GM10847 (cell line): ENCODE data around the gene TBCE.

ENCODE experiments used
- POLR2A ChIP-seq: IDR thresholded peaks from 2 replicates; pipeline ENCODE4 v1.6.1; 2011; ENCODE audit not compliant: insufficient read length; ENCODE audit errors: extremely low read depth

TBCE gene

DNA sequence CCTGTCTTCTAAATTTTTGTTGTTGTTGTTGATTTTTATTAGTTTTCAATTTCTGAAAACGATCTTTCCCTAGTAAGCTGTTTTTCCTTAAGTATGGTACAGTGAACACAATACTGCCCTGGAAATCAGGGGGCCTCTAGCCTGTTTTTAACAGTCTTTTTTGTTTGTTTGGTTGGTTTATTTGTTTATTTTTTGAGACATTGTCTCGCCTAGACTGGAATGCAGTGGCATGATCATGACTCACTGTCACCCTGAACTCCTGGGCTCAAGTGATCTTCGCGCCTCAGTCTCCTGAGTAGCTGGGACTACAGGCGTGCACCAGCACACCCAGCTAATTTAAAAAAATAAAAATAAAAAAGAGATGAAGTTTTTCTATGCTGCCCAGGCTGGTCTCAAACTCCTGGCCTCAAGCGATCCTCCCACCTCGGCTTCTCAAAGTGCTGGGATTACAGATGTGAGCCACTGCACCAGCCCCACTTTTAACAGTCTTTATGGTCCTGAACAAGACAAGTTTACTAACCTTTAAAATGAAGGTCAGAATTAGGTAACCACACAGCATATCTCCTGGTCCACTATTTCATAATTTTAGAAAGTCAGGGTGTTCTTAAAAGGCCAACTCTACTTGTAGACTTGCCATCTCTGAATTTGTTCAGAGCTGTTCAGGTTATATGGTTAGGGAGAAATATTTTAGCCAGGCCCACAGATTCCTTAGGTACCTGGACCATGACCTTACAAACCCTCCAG lies 35.4 kb downstream of the TBCE start:
- TF ChIP-seq POLR2A: no peak

DNA sequence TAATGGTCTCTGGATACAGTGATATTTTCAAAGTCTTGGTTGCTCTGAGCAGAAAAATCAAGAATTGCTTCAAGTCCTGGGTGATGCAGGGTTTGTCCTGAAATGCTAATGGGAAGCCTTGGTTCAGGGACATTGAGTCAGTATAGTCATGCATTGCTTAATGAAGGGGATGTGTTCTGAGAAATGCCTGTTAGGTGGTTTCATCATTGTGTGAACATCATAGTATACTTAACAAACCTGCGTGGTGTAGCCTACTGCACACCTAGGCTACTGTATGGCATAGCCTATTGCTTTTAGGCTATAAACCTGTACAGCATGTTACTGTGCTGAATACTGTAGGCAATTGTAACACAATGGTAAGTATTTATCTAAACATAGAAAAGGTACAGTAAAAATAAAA lies 36.4 kb downstream of the TBCE start:
- no peak for TF ChIP-seq POLR2A

DNA sequence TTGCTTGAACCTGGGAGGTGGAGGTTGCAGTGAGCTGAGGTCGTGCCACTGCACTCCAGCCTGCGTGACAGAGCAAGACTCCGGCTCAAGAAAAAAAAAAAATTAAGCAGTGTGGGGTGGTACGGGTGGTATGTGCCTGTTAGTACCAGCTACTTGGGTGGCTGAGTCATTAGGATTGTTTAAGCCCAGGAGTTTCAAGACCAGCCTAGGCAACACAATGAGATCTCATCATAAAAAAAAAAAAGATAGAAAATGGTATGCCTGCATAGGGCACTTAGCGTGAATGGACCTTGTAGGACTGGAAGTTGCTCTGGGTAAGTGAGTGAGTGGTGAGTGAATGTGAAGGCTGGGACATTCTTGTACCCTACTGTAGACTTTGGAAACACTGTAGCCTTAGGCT lies 37.0 kb downstream of the TBCE start:
- no peak for TF ChIP-seq POLR2A

DNA sequence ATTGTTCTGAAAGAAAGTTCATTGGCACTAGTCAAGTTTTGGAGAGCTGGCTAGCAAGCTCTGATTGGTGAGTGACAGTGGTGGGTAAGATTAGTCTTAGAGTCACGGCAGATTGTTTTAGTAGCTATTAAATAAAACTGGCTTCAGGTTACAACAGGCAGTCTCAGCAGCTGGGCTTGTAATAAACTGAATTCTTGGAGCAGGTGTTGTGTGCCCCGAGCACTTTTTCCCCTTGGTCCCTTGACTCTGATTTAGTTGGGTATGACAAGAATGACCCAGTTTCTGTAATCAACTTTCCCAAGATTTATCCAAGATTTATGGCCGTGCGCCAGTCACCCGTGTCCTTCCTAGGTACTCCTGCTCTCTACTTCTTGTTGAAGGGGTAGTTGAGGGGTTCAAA lies 40.2 kb downstream of the TBCE start:
- no peak for TF ChIP-seq POLR2A

DNA sequence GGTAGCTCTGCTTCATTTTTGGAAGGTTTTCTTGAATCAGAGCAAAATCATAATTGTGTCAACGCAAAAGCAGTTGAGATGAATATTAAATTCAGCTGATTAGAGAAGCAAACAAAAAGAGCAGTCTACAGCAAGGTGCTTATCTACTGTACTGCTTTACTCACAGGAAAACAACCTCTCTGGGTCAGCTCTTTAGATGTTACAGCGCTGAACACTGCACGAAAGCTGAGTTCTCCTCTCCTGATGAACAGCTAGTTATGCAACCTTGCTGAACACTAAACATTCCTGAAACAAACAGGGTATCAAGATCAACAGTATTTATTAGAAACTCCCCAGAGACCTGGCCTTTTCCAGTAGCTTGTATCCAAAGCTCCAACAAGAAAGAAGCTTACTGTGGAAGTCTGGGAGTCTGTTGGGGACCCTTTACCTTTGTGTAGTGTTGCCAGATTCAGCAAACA lies 41.3 kb downstream of the TBCE start:
- no peak for TF ChIP-seq POLR2A

DNA sequence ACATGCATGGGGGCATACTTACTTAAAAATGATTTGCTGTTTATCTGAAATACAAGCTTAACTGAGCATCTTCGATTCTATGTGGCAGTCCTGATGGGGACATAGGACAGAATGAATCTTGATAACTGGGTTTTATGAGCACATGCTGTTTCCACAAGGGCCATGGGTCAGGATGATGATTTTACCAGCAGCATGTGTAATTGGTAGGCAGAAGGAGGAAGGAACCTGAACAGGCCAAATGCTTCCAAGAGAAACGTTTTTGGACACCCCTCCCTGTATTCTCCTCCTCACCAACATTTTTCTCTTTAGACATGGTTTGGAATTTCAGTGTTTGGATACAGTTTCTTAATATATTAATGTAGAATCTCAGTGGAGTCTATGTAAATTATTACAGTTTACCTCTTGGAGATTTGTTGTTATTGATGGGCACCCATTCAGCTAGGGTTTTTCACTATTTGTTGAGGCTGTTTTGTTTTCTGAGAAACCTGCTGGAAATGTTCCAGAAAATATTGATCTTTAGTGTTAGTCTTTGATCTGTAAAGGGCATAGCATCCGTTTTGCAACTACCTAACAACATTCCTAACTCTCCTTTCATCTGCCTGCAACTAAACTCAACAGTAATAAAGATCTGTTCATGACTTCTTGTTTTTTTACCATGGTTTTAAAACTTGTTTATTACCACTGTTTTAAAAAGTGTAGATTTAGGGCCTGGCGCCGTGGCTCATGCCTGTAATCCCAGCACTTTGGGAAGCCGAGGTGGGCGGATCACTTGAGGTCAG lies 42.0 kb downstream of the TBCE start:
- no peak for TF ChIP-seq POLR2A

DNA sequence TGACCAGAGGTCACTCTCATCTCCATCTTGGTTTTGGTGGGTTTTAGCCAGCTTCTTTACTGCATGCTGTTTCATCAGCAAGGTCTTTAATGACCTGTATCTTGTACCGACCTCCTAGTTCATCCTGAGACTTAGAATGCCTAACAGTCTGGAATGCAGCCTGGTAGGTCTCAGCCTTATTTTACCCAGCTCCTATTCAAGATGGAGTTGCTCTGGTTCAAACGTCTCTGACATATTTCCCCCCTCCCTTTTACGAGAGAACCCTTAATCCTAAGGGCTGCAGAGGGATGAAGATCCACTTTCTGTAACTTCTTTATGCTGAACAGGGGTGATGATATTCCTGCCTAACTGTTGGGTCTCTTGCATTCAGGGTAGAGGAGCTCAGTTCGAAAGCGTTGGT lies 43.2 kb downstream of the TBCE start:
- no peak for TF ChIP-seq POLR2A

DNA sequence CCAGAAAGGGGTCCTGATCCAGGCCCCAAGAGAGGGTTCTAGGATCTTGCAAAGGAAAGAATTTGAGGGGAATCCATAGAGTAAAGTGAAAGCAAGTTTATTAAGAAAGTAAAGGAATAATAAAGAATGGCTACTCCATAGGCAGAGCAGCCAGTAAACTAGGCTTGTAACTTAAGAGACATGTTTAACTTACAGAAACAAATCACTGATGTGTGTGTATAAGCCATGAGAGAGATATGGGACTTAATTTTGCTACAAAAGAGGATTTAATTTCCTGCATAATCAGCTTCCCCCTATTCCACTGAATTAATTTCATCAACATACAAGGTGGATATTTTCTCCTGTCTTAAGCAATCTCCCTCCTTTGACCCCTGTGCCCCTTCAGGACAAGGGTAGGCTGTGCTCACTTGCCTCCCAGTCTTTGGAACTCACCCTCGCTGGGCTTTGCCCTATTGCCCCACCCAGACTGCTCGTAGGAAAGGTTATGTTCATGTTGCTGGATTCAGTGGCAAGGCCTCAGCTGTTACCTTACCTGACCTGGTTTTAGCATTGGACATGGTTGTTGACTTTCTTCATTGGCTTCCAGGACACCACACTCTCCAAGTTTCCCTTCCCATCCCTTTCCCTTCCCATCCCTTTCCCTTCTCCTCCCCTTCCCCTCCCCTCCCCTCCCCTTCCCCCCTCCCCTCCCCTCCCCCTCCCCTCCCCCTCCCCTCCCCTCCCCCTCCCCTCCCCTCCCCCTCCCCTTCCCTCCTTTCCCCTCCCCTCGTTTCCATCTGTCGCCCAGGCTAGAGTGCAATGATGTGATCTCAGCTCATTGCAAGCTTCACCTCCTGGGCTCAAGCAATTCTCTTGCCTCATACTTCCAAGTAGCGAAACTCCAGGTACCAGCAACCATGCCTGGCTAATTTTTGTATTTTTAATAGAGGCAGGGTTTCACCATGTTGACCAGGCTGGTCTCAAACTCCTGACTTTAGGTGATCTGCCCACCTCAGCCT lies 44.6 kb downstream of the TBCE start:
- TF ChIP-seq POLR2A: no peak

DNA sequence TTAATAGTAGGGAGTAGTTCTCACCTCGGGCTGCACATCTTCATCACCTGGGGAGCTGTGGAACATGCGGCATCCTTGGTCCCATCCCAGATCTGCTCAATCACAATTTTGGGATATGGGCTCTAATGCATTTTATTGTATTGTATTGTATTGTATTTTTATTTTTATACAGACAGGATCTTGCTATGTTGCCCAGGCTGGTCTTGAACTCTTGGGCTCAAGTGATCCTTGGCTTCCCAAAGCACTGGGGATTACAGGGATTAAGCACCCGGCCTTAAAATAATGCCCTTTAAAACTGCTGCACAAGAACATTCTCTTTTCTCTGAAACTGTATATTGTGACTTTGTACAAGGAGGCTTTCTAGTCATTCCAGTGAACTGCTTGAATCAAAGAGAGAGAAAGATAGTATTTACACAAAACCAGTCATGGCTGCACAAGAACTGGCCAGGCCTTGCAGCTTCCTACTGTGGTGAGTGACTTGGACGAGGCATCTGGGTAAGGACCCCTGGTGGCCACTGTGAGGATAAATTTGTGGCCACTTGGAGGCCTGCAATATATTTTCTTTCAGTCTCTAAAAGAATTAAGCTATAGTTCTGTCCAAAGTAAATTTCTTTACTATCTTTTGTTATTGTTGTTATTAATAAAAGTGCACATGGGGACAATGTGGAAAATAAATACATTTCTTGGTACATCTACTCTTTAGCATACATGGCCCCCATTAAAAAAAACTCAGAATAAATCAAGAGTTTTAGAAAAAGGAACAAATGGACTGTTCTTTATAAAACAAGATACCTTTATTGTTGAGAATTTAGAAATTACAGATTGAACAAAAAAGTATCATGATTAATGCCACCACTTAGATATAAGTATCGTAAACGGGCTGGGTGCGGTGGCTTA lies 48.0 kb downstream of the TBCE start:
- TF ChIP-seq POLR2A: no peak

DNA sequence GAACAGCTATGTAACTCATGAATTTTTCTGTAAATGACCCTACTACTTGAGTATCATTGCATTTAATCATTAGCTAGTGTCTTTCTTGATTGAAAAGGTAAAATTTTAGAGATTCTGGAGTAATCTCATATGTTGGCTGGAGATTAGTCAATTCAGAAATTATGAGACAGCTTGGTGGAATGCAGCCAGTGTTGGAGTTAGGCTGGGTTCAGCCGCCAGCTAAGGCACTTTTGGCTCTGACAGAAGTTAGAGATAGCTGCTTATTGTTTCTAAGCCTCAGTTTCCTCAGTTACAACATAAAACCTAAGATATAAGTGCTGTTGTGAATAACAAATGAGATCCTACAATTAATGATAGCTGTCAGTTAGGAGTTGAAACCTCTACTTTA lies 49.4 kb downstream of the TBCE start:
- TF ChIP-seq POLR2A: no peak

DNA sequence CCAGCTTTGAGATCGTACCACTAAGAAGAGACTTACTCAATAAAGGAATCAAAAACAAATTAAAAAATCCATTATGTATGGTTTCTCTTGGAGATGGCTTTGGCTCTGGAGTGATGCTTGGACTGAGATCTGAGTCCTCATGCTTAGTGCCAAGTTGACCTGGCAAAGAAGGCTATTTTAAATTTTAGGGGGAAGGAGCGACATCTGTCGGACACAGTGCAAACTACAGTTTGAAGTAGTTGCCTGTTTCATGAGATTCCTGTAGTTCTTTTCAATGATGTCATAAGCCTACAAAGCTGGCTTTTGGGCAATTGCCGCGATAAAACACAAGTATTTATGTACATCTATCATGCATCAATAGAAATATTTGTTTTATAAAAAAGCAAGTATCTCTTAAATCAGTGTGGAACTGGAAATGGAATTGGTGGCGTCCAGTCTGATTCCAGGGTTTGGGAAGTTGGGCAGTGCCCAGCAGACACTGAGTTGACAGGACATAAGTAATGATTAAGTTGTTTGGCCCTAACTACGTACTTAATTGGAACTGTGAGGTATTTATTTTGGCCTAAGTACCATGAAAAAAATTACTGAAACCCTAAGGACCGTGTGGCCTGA lies 50.0 kb downstream of the TBCE start:
- TF ChIP-seq POLR2A: no peak

DNA sequence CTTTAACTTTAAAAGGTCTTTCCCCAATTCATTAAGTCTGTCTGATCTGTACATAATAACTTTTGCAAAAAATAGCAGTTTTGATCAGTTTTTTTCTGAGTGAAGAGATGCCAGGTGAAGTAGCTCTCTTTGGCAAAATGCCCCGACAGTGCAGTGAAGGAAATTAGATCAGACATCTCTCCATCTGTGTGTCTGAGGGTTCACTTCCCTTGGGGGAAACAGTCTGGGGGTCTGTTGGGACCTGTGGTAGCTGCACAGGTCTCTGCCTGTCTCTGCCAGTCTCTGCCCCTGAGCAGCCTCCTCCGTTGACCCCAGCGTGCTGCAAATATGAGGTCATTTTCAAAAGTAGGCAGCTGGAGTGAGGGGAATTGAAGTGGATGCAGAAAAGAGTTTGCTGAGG lies 54.5 kb downstream of the TBCE start:
- TF ChIP-seq POLR2A: no peak

DNA sequence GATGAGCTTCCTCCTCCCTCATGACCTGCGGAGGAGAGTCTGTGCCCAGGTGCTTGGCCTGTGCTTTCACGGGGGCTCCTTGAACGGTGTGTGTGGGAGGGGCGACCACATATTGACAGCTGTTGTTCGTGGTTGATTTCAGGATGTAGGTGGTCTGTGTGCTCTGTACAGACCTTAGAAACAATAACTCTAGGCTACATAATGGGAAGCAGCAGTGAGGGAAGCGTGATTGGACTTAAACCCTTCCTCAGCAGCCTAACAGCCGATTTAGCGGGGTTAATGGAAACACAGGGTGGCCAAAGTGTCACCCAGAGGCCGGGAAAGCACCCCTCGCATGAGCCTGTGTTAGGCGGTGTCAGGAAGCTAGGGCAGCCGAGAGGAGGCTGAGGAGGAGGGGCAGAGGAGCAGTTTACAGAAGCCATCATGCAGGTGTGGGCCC lies 56.0 kb downstream of the TBCE start:
- TF ChIP-seq POLR2A: no peak

DNA sequence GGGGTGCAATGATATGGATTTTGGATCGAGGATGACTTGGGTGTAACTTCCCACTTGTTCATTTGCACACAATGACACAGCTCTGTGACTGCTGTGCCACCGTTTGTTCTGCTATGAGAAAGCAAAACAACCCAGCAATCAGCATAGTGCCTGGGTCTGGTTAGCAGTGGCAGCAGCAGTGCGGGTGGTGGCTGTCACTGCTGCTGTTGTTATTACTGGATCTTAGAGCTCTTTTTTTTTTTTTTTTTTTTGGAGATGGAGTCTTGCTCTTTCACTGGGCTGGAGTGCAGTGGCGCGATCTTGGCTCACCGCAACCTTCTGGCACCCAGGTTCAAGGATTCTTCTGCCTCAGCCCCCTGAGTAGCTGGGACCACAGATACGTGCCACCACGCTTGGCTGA lies 56.9 kb downstream of the TBCE start:
- TF ChIP-seq POLR2A: no peak
